ENCODE results near the gene SNAPC2. TPM values are rescaled to one million over a fixed set of nuclear protein-coding genes. Genes with fewer than 3 reads are reported as not detected.
"Not testable (repeated sequence)": the region's sequence is repeated elsewhere in the genome, so short reads cannot be mapped to it uniquely, and the experiment has no call there.

Gene SNAPC2
- total RNA-seq, 1 donor from 2014 or later, result 5.6 TPM

DNA sequence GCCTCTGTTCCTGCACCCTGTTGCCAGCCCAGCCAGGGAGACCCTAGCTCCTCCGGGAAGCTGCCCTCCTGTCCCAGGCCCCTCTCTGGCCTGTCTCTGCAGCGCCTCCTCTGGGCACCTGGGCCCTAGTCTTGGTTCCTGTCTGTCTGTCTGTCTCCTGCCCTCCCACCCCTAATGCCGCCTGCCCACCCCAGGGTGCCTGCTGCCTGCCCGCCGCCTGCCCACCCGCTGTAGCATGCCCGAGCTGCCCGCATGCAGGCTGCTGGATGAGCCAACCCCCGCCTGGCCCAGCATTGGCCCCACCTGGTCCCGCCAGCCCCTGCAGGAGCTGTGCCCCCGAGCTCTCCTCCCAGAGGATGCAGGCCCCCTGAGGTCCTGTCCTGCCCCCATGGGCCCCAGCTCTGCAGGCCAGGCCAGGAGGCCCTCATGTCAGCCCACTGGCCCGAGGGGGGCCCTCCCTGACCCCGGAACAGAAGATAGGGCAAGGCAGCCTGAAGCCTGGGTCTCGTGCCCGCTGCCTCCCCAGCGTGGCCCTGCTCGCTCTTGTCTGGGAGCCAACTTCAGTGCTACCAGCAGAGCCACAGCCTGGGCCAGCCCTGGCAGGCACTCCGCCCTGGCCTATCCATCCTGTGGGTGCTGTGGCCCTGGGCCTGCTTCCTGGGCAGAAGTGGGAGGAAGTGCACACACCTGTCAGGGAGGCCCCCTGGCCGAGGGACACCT, 11.2 kb upstream of the SNAPC2 start:
- DNase-seq, result no peak

DNA sequence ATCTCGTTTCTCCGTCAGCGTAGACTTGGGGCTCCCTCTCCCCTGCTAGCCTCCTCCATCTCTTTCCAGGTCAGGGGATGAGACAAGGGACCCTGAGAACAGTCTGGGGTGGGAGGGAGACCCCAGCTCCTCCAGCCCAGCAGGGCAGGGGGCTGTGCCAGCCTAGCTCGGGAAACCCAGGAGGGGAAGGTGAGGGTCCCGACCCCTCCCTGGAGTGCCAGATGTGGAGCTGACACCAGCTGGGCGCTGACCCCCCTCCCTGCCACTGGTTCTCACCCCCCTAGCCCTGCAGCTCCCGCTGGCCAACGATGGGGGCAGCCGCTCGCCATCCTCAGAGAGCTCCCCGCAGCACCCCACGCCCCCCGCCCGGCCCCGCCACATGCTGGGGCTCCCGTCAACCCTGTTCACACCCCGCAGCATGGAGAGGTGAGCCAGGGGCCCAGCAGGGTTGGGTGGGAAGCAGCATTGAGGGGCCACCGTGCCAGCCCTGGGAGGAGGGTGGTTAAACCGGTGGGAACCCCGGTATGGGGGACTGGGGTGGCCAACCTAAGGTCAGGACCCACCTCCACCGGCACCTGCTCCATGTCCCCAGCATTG, 10.6 kb upstream of the SNAPC2 start:
- DNase-seq, result no peak

DNA sequence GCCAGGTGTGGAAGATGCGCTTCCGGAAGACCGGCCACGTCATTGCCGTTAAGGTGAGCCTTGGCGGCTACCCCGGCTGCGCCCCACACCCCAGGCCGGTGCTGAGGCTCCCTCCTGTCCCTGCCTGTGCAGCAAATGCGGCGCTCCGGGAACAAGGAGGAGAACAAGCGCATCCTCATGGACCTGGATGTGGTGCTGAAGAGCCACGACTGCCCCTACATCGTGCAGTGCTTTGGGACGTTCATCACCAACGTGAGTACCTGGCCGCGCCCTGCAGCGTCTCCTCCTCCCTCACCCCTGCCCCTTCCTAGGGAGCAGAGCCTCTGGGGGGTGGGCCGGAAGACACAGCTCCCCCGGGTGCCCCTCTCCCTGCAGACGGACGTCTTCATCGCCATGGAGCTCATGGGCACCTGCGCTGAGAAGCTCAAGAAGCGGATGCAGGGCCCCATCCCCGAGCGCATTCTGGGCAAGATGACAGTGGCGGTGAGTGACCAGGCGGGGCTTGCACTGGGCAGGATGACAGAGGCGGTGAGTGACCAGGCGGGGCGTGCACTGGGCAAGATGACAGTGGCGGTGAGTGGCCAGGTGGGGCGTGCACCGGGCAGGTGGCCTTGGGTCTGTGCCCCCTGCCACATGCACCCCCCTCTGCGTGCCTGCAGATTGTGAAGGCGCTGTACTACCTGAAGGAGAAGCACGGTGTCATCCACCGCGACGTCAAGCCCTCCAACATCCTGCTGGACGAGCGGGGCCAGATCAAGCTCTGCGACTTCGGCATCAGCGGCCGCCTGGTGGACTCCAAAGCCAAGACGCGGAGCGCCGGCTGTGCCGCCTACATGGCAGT, 9.6 kb upstream of the SNAPC2 start:
- no peak for DNase-seq

DNA sequence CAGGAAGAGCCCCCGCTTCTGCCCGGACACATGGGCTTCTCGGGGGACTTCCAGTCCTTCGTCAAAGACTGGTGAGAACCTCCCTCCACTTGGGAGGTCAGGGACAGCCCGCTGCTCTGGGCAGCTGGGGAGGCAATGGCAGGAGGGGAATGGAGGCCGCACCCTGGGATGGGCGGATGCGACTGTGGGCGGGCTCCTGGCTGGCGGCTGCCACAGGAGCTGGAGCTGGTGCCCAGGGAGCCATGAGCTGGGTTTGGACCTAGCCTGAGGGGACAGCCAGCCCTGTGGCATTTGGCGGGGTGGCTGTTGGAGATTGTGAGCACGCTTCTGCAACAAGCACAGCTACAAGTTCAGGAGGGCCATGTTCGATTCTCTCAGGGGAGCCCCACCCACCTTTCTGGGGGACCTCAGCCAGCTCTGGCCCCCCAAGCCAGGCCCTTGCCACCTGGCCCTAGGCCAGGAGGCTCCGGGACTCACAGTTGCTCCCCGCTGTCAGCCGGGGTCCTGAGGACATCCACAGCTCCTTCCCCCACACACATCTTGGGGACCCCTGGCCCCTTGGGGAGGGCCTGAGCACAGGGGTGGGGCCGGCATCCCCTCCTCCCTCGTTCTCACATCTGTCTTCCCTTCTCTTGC, 8.5 kb upstream of the SNAPC2 start:
- no peak for DNase-seq

DNA sequence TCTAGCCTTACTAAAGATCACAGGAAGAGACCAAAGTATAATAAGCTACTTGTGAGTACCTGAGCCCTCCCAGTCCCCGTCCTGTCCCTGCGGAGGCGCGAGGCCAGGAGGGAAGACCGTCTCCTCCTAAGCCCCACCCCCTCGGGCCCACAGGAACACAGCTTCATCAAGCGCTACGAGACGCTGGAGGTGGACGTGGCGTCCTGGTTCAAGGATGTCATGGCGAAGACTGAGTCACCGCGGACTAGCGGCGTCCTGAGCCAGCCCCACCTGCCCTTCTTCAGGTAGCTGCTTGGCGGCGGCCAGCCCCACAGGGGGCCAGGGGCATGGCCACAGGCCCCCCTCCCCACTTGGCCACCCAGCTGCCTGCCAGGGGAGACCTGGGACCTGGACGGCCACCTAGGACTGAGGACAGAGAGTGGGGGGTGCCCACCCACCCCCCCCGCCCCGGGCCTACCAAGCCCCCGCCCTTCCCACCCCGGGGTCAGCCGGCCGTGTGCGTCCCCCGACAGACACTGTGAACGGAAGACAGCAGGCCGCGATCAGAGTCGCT, 7.9 kb upstream of the SNAPC2 start:
- no peak for DNase-seq

DNA sequence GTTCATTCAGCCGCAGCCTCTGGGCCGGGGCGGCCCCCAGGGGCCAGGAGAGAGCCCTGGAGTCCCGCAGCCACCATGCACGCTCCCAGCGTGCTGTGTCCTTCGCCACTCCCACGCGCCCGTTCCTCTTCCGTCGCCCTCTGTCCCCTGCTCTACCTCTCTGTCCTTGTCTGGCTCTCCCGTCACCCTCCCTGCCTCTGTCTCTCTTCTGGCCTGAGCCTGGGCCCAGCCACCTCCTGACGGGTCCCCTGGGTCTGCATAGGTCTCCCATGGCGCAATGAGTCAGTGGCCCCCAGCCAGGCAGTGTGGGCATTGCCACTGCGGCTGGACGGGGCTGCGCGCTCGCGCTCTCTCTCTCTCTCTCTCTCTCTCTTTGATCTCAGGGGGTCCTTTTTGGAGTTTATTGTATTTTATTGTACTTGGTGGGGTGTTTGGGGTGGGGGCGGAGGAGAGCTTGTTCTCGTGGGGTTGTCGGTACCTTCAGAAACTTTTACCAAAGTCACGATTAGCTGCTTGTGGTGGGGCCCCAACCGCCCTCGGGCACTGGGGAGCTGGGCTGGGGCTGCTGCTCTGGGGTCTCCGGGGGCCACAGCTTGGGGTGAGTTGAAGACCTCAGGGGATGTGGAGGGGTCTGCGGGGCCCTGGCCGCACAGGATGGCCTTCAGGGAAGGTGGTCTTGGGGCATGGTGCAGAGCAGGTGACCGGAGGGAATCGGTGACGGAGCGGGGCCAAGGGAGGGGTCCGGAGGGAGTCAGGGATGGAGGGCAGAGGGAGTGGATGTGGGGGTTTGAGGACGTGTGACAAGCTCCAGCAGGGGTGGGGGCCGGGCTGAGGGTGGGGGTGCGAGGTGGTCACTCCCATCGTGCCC, 7.2 kb upstream of the SNAPC2 start:
- no peak for DNase-seq

DNA sequence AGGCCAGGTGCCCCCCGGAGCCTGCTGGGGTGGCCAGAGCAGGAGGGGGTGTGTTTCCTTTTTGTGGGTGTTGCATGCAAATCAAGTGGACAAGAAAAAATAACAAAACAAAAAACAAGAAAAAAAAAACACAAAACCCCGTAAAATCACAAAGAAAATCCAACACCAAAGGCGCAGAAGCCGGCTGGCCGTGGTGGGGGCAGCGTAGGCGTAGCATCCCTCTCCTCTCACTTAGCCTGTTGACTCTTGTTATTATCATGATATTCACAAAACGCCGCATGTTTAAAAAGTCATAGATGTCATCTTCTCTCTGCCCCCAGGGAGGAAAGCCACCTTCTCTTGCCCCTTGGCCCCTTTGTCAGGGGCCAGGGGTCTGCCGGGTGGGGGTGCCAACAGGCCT, 6.5 kb upstream of the SNAPC2 start:
- DNase-seq, result no peak

DNA sequence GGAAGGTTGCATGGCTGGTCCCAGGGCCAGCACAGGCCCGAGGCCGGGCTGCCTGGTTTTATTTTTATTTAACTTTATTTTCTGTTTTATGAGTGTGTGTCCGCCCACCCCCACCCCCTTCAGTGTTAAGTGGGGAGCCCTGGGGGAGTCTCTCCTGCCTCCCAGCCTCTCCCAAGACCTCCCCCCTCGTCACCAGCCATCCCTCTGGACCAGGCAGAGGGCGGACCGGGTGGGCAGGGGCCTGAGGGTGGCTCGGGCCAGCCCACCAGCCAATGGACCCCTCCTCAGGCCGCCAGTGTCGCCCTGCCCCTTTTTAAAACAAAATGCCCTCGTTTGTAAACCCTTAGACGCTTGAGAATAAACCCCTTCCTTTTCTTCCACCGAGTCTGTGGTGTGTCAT, 6.0 kb upstream of the SNAPC2 start:
- DNase-seq, result no peak

DNA sequence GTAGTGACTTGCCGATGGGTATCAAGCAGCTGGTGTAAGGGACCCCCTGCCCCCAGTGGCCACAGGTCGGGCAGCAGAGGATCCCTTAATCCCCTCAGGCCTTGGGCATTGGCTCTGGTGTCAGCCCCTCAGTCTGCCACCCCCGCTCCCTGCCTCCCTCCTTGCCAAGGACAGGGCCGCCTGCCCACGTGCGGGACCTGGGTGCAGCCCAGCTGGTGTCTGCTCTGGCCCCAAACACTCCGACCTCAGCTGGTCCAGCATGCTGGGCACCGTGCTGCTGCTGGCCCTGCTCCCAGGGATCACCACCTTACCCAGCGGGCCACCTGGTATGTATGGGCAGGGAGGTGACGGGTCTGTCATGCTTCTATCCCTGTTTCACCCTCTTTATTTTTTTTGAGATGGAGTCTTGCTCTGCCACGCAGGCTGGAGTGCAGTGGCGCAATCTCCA, 5.5 kb upstream of the SNAPC2 start, which contains the start of gene TGFBR3L:
Gene TGFBR3L (plus strand): TSS at position 233 of the 448 bp plus-strand sequence.
- no peak for DNase-seq

DNA sequence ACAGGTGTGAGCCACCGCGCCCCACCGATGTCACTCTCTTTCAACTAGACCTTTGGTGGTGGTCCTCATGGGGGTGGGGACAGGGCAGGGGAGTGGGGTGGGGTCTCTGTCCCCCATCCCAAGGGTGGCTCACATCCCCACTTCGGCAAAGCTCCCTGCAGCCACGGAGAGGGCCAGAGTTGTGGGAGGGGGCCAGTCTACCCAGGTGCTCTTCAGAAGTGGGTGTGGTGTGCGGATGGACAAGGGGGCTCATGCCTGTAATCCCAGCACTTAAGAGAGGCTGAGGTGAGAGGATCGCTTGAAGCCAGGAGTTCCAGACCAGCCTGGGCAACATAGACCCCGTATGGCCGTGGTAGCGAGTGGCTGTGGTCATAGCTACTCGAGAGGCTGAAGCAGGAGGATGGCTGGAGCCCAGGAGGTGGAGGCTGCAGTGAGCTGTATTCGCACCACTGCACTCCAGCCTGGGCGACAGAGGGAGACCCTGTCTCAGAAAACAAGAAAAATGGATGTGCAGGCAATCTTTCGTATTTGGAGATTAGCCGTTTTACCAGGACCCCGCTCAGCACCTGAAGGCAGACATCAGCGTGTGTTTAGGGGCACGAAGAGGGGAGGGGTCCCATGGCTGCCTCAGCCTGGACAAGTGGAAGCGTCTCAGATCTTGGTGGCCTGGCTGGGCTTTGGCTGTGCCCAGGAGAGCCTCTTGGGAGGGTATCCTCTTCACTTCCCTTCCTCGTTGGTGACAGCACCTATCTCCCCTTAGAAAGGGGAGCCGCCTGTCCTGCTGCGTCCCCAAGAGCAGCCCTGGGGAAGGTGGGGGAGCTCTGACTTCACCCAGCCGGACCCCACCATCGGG, 4.7 kb upstream of the SNAPC2 start:
- no peak for DNase-seq

DNA sequence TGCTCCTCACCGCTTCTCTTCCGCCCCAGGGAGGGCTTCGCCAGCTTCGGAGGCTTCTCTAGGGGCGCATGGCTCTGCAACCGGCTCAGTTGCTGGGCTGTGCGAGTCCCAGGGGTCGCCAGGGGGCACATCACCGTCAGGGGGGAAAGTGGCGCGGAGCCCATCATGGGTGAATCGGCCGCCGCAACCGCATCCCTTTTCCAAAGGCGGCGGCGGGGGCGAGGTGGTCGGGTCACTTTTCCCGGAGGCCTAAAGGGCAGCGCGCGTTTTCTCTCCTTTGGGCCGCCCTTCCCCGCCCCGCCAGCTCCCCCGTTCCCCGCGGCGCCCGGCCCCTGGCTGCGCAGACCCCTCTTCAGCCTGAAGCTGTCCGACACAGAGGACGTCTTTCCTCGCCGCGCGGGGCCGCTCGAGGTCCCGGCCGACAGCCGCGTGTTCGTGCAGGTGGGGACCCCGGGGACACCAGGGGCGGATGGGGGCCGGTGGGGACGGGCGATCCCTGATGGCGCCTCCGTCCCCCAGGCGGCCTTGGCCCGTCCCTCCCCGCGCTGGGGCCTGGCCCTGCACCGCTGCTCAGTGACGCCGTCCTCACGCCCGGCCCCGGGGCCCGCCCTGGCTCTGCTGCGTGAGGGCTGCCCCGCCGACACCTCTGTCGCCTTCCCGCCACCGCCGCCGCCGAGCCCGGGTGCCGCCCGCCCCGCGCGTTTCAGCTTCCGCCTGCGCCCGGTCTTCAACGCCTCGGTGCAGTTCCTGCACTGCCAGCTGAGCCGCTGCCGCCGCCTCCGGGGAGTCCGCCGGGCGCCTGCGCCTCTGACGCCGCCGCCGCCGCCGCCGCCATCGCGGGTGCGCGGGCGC, 3.8 kb upstream of the SNAPC2 start:
- no peak for DNase-seq

DNA sequence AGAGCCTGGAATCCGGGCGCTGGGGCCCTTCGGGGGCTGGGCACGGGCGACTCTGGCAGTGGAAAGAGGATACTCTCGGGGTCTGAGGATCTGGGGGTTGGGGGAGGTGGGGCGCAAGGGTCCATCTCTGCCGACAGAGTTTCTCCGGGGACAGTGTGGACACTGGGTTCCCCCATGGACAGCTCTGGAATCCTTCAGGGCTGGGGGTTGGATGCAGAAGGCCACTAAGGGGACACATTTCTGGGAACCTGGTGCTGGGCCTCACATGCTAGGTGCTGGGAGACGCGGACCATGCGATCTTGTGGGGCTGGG, 3.2 kb upstream of the SNAPC2 start:
- DNase-seq, result no peak

DNA sequence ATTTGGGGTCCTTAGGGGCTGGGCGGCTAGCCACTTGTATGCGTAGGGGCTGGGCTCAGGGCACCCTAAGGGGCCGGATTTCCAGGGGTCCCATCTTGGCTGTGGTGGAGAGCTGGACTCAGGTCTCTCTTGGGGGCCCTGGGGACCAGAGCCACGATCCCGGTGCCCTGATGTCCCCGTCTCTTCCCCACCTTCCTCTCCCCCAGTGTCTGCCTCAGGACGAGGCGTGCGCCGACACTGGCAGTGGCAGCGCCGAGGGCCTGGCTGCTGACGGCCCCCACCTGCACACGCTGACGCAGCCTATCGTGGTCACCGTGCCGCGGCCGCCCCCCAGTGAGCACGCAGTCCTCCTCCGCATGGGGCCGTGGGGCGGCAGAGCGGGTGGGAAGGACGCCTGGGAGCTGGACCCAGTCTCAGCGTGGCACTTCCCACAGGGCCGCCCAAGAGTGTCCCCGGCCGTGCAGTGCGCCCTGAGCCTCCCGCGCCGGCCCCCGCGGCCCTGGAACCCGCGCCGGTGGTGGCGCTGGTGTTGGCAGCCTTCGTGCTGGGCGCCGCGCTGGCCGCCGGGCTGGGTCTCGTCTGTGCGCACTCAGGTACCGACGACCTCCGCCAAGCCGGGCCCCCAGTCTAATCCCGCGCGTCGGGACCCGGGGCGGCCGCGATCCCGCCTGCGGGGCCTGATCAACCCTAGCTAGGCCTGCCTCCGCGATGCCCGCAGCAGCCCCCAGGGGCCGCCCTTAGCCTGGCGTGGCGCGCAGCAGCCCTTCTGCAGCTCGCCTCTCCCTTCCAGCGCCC, 2.7 kb upstream of the SNAPC2 start:
- DNase-seq, result no peak

DNA sequence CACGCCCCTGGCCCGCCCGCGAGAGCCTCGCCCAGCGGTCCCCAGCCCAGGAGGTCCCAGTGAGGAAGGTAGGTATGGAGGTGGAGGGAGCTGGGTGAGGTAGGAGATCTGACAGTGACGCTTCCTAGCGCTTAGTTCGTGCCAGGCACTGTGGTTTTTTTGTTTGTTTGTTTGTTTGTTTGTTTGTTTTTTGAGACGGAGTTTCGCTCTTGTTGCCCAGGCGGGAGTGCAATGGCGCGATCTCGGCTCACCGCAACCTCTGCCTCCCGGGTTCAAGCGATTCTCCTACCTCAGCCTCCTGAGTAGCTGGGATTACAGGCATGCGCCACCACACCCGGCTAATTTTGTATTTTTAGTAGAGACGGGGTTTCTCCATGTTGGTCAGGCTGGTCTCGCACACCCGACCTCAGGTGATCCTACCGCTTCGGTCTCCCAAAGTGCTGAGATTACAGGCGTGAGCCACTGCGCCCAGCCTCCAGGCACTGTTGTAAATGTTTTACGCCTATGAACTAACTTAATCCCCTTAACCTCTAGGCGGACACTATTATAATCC, 2.0 kb upstream of the SNAPC2 start:
- DNase-seq, result not testable (repeated sequence)

DNA sequence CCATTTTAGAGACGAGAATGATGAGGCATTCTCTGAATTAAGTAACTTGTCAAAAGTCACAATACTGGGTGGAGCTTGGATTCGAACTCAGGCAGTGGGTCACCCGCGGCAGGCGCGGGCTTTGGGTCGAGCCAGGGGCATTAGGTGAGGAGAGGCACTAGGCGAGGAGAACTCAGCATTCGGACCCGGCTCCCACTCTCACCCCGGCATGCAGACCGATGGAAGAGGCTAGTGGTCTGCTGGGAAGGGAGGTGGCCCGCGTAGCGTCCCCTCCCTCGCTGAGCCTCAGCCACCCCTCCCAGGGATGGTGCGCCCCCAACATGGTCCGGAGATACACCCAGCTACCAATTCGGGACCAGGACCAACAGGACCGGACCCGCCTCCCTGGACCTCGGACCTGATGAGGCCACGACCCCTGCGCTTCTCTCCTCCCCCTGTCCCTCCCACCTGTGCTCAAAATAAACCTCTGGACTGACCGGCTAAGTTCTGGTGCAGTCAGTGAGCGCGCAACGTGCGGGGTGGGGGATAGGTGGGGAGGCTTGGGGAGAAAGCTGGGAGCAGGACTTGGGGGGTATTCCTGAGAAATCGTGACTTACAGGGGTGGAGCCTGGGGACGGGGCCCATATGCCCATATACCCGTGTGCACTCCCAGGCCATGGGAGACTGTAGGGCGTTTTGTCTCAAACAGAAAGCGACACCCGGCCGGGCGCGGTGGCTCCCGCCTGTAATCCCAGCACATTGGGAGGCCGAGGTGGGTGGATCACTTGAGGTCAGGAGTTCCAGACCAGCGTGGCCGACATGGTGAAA, 1.3 kb upstream of the SNAPC2 start:
- DNase-seq, result no peak

DNA sequence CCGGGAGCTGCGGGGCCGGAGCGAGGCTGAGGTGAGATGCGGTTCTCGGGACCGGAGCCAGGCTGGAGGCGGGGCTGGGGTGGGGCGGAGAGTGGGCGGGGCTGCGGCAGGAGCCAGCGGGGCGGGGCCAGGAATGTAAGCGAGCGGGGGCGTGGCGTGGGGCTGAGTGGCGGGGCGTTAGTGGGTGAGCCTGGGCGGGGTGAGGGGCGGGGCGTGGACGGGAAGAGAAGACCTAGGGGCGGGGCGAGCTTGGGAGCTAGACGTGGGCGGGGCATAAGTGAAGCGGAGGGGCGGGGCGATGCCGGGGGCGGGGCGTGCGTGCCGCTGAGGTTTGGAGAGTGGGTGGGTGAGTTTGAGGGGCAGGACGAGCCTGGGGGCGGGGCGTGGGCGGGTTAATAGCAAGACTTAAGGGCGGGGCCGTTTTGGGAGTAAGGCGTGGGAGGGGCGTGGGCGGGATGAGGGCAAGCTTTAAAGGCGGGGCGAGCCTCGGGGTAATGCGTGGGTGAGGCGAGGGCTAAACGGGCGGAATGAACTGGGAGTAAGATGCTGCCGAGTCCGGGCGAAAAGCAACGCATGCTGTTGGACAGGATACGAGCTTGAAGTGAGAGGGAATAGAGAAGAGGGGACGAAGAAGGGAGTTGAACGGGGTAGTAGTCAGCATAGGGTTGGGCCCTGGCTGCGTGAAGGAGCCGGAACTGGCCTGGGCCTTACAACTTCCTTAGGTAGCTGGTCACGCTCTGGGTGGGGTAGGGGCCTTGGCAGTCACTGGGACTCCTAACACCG, 572 bp downstream of the SNAPC2 start:
- DNase-seq, result peak; percentile 97

Measured in skin of body (tissue), 2 donors.